Measurements from ENCODE around the gene NPB. TPM values are rescaled to one million over a fixed set of nuclear protein-coding genes. Genes with fewer than 3 reads are reported as not detected.

Gene NPB
- total and polyA plus RNA-seq, 2 of the 8 experiments (the other 6 are each of a cell fraction or from before 2014, with no cell fraction given), result 1.5 to 2.5 TPM

GRCh38 chr17:81917565-81918332 is 15.7 kb downstream of the NPB start, which contains the start of gene SIRT7 (continued):
- TF ChIP-seq CHD7 (IDR thresholded peaks at IDR 0.05; ENCODE audit: insufficient replicate concordance, low read length) (no peak), TEAD4 (IDR thresholded peaks at IDR 0.05; ENCODE audit: low read depth, low read length) (no peak), KDM5A (IDR thresholded peaks at IDR 0.05; ENCODE audit: low read length) (no peak), ATF2 (IDR thresholded peaks at IDR 0.05; ENCODE audit: low read length) (no peak), POU5F1 (IDR thresholded peaks at IDR 0.05; ENCODE audit: low read depth, low read length) (no peak), TBP (IDR thresholded peaks at IDR 0.05; ENCODE audit: low read depth, low read length) (no peak), EP300 (IDR thresholded peaks at IDR 0.05; ENCODE audit: borderline replicate concordance in 1 of 2, low read depth in 2 of 2, low read length in 2 of 2) (no peak), CHD2 (IDR thresholded peaks at IDR 0.05; ENCODE audit: low read length) (no peak), SRF (IDR thresholded peaks at IDR 0.05; ENCODE audit: low read depth, low read length) (no peak)
